Measurements from ENCODE around the gene FAM3A. TPM values are rescaled to one million over a fixed set of nuclear protein-coding genes. Genes with fewer than 3 reads are reported as not detected.

FAM3A gene
- total and polyA plus RNA-seq, 2 donors (not counting 1 experiment from before 2014, with no cell fraction given): 17.3 to 30.2 TPM

DNA sequence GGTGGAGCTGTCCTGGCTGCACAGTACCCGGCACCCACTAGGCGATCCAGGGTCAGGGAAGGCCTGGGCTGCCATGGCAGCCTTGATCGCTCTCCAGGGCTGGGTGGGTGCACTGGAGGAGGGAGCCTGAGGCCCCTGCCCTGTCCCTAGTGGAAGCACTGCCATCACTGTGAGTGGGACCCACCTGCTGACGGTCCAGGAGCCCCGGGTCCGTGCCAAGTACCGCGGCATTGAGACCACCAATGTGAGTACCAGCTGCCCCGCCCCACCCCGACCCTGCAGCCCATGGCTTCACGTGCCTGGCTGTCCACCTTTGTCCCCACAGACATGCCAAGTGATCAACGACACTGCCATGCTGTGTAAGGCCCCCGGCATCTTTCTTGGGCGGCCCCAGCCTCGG lies 49.1 kb downstream of the FAM3A start:
- H3K9ac ChIP-seq (ENCODE audit: insufficient read depth, low read length): no peak overlapping the region
- no peaks in the 10 kb centered on the region for H3K4me1 ChIP-seq (ENCODE audit: control insufficient read depth, extremely low read depth, insufficient read depth, low read length)
- no peaks in the 10 kb centered on the region for H3K27me3 ChIP-seq (ENCODE audit: control insufficient read depth, insufficient read depth, low read length)

DNA sequence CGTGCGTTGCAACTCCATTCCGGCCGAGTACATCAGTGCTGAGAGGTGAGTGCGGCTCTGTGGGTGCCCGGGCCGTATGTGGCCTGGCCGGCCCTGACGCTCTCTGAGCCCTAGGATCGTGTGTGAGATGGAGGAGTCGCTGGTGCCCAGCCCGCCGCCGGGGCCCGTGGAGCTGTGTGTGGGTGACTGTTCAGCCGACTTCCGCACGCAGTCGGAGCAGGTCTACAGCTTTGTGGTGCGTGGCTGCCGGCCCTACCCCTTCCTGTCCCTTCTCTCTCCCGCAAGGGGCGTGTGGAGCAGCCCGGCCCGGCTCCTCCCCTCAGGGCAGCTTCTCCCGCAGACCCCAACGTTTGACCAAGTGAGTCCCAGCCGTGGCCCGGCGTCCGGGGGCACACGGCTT lies 50.0 kb downstream of the FAM3A start:
- H3K9ac ChIP-seq (ENCODE audit: insufficient read depth, low read length): no peak overlapping the region
- H3K27me3 ChIP-seq (ENCODE audit: control insufficient read depth, insufficient read depth, low read length): no peaks in the 10 kb centered on the region
- H3K79me2 ChIP-seq (ENCODE audit: control insufficient read depth, insufficient read depth, low read length): peaks cover 11% of the 10 kb centered on the region
- H2AFZ ChIP-seq (ENCODE audit: low read length): no peak overlapping the region
- TF ChIP-seq, protein P1, sequence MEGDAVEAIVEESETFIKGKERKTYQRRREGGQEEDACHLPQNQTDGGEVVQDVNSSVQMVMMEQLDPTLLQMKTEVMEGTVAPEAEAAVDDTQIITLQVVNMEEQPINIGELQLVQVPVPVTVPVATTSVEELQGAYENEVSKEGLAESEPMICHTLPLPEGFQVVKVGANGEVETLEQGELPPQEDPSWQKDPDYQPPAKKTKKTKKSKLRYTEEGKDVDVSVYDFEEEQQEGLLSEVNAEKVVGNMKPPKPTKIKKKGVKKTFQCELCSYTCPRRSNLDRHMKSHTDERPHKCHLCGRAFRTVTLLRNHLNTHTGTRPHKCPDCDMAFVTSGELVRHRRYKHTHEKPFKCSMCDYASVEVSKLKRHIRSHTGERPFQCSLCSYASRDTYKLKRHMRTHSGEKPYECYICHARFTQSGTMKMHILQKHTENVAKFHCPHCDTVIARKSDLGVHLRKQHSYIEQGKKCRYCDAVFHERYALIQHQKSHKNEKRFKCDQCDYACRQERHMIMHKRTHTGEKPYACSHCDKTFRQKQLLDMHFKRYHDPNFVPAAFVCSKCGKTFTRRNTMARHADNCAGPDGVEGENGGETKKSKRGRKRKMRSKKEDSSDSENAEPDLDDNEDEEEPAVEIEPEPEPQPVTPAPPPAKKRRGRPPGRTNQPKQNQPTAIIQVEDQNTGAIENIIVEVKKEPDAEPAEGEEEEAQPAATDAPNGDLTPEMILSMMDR (conservative IDR thresholded peaks at IDR 0.05 in 1 of 2, IDR thresholded peaks at IDR 0.05 in 1 of 2; ENCODE audit: low read depth in 1 of 2, low read length in 2 of 2): no peak
- TF ChIP-seq EZH2 (IDR thresholded peaks at IDR 0.05; ENCODE audit: low read length, missing control alignments): no peak
- no peaks in the 10 kb centered on the region for H3K4me1 ChIP-seq (ENCODE audit: control insufficient read depth, extremely low read depth, insufficient read depth, low read length)
- H3K27ac ChIP-seq (ENCODE audit: insufficient read depth, low read length): no peak overlapping the region
- no peak for DNase-seq (ENCODE audit: low read depth in 2 of 2)
- H3K36me3 ChIP-seq (ENCODE audit: control insufficient read depth, insufficient read depth, low read length): peaks cover 31% of the 10 kb centered on the region
- H3K4me3 ChIP-seq (replicated peaks in 1 of 4; ENCODE audit: control extremely low read depth in 1 of 4, insufficient read depth in 1 of 4, low read depth in 3 of 4, low read length in 4 of 4): no peak overlapping the region
- H4K20me1 ChIP-seq (ENCODE audit: control insufficient read depth, extremely low read depth, insufficient read depth, low read length): no peaks in the 10 kb centered on the region
- H3K4me2 ChIP-seq (ENCODE audit: extremely low read depth, insufficient read depth, low read length): no peak overlapping the region
- H3K9me3 ChIP-seq (ENCODE audit: control insufficient read depth, insufficient read depth, low read depth, low read length): no peaks in the 10 kb centered on the region

More for the DNA sequence above, 49.1 kb downstream of the FAM3A start:
- Histone ChIP-seq H3K79me2 (ENCODE audit: control insufficient read depth, insufficient read depth, low read length) (peaks cover 3% of the 10 kb centered on the region), H3K4me2 (ENCODE audit: extremely low read depth, insufficient read depth, low read length) (no peak overlapping the region), H3K36me3 (ENCODE audit: control insufficient read depth, insufficient read depth, low read length) (peaks cover 30% of the 10 kb centered on the region), H4K20me1 (ENCODE audit: control insufficient read depth, extremely low read depth, insufficient read depth, low read length) (no peaks in the 10 kb centered on the region), H3K4me3 (replicated peaks in 1 of 4; ENCODE audit: control extremely low read depth in 1 of 4, insufficient read depth in 1 of 4, low read depth in 3 of 4, low read length in 4 of 4) (no peak overlapping the region), H3K27ac (ENCODE audit: insufficient read depth, low read length) (no peak overlapping the region), H2AFZ (ENCODE audit: low read length) (no peak overlapping the region), H3K9me3 (ENCODE audit: control insufficient read depth, insufficient read depth, low read depth, low read length) (no peaks in the 10 kb centered on the region)
- DNase-seq (ENCODE audit: low read depth in 2 of 2): no peak
- TF ChIP-seq, protein P1 (conservative IDR thresholded peaks at IDR 0.05 in 1 of 2, IDR thresholded peaks at IDR 0.05 in 1 of 2; ENCODE audit: low read depth in 1 of 2, low read length in 2 of 2): no peak
- no peak for TF ChIP-seq EZH2 (IDR thresholded peaks at IDR 0.05; ENCODE audit: low read length, missing control alignments)

DNA sequence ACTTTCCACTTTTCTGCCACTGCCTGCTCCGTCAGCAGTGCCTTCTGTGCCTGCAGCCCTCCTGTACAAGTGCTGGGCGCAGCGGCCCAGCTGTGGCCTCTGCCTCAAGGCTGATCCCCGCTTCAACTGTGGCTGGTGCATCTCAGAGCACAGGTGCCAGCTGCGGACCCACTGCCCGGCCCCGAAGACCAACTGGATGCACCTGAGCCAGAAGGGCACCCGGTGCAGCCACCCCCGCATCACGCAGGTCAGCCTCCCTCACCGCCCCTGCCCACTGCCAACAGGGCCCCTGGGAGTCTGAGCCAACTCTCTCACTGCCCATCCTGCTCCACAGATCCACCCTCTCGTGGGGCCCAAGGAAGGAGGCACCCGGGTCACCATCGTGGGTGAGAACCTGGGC lies 50.4 kb downstream of the FAM3A start:
- Histone ChIP-seq H3K27ac (ENCODE audit: insufficient read depth, low read length) (no peak overlapping the region), H3K9me3 (ENCODE audit: control insufficient read depth, insufficient read depth, low read depth, low read length) (no peaks in the 10 kb centered on the region), H3K4me2 (ENCODE audit: extremely low read depth, insufficient read depth, low read length) (no peak overlapping the region), H3K27me3 (ENCODE audit: control insufficient read depth, insufficient read depth, low read length) (no peaks in the 10 kb centered on the region), H3K9ac (ENCODE audit: insufficient read depth, low read length) (no peak overlapping the region), H2AFZ (ENCODE audit: low read length) (no peak overlapping the region), H3K36me3 (ENCODE audit: control insufficient read depth, insufficient read depth, low read length) (peaks cover 30% of the 10 kb centered on the region), H3K79me2 (ENCODE audit: control insufficient read depth, insufficient read depth, low read length) (peaks cover 15% of the 10 kb centered on the region), H3K4me1 (ENCODE audit: control insufficient read depth, extremely low read depth, insufficient read depth, low read length) (no peaks in the 10 kb centered on the region), H3K4me3 (replicated peaks in 1 of 4; ENCODE audit: control extremely low read depth in 1 of 4, insufficient read depth in 1 of 4, low read depth in 3 of 4, low read length in 4 of 4) (no peak overlapping the region), H4K20me1 (ENCODE audit: control insufficient read depth, extremely low read depth, insufficient read depth, low read length) (no peaks in the 10 kb centered on the region)
- TF ChIP-seq, protein P1 (conservative IDR thresholded peaks at IDR 0.05 in 1 of 2, IDR thresholded peaks at IDR 0.05 in 1 of 2; ENCODE audit: low read depth in 1 of 2, low read length in 2 of 2): no peak
- TF ChIP-seq EZH2 (IDR thresholded peaks at IDR 0.05; ENCODE audit: low read length, missing control alignments): no peak
- DNase-seq (ENCODE audit: low read depth in 2 of 2): no peak
